GM18873 (cell line): ENCODE data around the gene DEFB131A.
"Not testable (repeated sequence)": the region's sequence is repeated elsewhere in the genome, so short reads cannot be mapped to it uniquely, and the experiment has no call there.

ENCODE experiments used
- ATAC-seq: cut with Tn5 transposase; IDR thresholded peaks from one replicate; pipeline ENCODE4 v1.9.1; 2021; ENCODE audit warnings: mild to moderate bottlenecking, moderate library complexity, moderate number of reproducible peaks; ENCODE audit not compliant: unreplicated experiment, low FRiP score

The DEFB131A gene, protein sequence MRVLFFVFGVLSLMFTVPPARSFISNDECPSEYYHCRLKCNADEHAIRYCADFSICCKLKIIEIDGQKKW

DNA sequence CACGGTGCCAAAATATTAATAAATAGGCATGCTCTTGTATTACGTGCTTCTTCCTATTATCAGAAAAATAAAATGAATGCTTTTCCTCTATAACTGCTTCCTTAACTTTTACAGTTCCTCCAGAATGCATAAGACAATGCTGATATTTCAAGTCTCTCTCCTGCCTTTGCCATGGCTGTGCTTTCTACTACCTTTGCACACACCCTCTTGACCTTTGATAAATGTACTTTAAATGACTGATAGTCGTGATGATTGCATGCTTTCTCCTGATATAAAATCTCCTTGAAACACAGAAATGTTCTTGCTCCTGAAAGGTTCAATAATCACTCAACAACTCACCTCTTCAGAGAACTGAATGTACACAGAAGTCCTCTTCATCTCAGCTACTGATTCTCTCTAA, at the start of gene DEFB131A:
TSS of gene DEFB131A (plus strand) at position 301 of the 400 bp plus-strand sequence. CDS start 120 bp downstream, outside the sequence.
- not testable (repeated sequence) for ATAC-seq

DNA sequence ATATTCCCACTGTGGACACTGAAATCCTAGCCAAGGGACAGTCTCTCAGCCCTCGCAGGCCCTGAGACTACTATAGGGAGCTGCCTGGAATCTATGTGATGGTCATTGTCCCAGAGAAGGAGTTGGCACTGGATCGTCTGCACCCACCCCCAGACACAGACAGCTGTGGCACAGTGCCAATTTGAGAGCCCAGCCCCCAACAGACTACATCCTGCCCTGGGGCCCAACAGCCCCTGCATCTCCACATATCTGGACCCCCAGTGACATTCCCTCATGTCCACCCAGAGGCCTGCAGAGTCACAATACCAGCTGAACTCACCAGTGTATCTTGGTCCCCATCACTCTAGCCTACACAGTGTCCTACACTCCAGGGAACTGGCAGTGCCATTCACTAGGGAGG, 38.4 kb upstream of the DEFB131A start:
- not testable (repeated sequence) for ATAC-seq

DNA sequence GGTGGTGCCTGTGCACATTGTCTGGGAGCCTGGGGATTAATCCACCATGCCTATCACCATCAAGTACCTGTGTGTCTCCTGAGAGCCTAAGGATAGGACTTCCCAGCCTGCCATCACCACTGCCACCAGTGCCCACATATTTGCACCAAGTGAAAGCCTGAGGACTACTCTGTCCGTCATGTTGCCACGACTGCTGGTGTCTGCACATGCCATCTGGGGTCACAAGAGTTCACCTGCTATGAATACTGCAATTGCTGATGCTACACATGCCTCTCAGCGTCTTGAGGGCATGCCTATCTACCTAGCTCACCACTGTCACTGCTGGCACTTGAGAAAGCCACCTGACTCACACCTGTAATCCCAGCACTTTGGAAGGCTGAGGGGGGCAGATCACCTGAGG, 37.7 kb upstream of the DEFB131A start:
- not testable (repeated sequence) for ATAC-seq

DNA sequence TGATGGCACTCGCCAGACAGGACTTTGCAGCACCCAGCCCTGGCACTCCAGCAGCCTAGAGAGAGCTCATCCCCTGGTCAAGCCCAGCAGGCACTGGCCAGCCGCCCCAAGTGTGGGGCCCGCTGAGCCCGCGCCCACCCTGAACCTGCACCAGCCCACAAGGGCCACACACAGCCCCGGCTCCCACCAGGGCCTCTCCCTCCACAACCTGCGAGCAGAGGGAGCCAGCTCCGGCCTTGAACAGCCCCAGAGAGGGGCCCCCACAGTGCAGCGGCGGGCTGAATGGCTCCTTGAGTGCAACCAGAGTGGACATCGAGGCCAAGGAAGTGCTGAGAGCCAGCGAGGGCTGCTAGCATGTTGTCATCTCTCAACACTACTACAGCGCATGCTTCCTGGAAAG, 34.4 kb upstream of the DEFB131A start:
- ATAC-seq = no peak

DNA sequence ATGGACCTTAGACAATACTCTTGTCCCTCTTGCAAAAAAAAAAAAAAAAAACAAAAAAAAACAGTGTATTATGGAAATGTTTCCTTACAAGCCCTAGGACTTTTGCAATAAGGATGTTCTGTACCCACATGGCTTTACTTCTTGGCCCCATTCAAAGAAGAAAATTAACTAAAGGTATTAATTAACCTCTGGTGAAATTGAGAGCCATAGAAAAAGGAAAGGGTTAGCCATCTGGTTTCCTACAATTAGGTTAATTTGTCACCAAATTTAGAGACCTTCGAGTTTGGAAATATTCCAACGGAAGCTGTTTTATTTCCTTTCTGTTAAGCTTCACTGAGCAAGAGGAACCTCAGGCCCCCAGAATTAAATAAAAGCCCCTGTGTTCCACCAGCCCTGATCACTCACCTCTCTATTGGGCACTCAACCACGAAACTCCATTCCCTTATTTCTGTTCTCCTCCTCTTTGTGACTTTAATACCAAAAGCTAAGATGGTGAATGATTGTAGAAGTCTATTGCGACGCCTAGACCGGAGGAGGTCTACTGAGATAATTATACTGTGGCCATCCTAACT, 22.2 kb upstream of the DEFB131A start:
- not testable (repeated sequence) for ATAC-seq

DNA sequence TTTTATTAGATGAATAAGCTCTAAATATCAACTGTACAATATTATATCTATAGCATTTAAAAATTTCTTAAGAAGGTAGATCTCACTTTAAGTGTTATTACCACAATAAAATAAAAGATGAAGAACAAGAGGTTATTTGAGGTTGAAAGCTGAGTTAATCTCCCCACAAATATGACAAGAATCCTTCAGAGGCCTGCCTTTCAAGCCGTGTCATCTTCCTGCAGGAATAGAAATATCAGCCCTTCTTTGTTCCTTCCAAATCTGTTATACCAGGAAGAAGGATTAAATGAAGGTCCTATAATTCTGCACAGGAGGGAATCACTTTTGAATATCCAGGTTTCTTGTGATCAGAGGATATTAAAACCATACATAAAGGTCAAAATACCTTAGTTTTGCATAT, 18.3 kb upstream of the DEFB131A start:
- ATAC-seq = not testable (repeated sequence)

DNA sequence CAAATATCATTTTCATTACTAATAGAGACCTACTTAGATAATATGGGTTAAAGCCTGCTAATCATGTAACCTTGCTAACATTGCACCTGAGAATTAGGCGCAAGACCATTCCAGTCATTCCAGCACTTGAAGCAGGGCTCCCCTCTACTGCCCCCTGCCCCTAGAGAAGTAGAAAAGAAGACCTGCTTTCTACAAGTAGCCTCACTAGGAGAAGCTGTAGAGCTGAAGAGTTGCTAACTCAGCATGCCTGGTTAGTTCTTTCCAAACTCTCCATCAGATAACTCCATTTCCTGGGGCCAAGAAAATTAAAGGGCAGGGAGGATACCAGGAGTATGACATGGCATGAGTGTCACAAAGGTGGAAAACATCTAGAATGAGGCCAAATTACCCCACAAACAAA, 14.2 kb upstream of the DEFB131A start:
- not testable (repeated sequence) for ATAC-seq

DNA sequence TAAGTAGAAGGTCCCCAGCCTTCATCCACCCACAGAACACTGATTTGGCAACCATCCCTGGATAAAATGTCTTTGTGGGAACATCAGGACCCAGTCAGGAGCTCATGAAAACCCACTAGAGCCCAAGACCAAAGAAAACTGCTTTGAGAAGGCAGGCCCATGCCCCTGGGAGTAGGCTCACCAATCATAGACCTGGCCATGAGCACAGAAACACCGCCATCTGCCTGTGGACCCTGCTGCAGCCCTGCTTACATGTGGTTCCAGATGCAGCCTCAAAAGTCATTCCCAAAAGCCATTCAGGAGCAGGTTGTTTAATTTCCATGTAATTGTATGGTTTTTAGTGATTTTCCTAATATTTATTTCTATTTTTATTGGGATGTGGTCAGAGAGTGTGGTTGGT, 10.9 kb upstream of the DEFB131A start:
- ATAC-seq = not testable (repeated sequence)

DNA sequence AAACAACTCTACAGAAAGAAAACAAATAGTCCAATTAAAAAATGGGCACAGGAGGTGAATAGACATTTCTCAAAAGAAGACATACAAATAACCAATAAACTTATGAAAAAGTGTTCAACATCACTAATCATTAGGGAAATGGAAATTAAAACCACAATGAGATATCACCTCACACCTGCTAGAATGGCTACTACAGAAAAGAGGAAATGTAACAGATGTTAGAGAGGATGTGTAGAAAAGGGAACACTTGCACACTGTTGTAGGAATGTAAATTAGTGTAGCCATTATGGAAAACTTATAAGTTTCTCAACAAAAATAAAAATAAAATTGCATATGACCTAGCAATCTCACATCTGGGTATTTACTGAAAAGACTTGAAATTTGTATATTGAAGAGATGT, 7.5 kb upstream of the DEFB131A start:
- not testable (repeated sequence) for ATAC-seq

DNA sequence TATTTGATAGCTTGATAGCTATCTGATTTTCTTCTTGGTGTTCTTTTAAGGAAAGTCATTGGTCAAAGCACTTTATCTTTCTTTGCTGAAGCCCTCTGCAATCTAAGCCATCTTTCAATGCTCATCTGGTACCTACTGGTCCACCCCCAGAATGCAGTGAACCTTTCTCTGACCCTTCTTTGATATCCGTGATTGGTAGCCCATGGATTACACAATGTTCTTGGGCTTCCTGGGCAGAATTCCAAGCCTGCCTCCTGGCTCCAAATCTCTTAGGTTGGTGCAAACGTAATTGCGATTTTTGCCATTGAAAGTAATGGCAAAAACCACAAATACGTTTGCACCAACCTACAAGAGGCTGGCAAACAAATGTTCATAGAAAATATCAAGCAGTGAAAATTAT, 1.9 kb upstream of the DEFB131A start:
- not testable (repeated sequence) for ATAC-seq

DNA sequence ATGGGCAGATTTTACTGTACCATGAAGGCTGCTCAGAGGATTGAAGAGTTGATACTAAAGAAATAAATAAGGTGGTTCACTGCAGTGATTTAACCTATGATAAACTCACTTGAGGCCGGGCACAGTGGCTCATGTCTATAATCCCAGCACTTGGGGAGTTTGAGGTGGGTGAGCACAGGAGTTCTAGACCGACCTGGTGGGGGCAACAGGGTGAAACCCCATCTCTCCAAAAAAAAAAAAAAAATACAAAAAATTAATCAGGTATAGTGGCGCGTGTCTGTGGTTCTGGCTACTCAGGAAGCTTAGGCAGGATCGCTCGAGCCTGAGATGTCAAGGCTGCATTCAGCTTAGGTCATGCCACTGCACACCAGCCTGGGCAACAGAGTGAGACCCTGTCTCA, 467 bp downstream of the DEFB131A start:
- ATAC-seq = not testable (repeated sequence)

DNA sequence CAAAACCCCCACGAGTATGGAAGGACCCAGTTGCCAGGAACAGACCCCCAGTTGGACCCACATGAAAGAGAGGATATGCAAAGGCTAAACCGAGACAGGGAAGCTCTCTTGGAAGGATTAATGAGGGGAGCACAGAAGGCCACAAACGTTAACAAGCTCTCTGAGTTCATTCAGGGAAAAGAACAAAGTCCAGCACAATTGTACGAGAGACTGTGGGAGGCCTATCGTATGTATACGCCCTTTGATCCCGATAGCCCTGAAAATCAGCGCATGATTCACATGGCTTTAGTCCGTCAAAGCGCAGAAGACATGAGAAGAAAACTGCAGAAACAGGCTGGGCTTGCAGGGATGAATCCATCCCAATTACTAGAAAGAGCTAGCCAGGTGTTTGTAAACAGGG, 8.0 kb downstream of the DEFB131A start:
- not testable (repeated sequence) for ATAC-seq

DNA sequence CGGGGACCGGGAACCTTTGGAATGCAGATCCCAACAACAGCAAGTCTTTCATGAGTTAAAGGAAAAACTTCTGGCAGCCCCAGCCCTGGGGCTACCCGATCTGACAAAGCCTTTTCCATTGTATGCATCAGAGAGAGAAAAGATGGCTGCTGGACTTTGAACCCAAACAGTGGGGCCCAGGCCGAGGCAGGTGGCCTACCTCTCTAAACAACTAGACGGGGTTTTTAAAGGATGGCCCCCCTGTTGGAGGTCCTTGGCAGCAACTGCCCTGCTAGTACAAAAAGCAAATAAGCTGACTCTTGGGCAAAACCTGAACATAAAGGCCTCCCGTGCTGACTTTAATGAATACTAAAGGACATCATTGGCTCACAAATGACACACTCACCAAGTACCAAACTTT, 10.1 kb downstream of the DEFB131A start:
- ATAC-seq = not testable (repeated sequence)

DNA sequence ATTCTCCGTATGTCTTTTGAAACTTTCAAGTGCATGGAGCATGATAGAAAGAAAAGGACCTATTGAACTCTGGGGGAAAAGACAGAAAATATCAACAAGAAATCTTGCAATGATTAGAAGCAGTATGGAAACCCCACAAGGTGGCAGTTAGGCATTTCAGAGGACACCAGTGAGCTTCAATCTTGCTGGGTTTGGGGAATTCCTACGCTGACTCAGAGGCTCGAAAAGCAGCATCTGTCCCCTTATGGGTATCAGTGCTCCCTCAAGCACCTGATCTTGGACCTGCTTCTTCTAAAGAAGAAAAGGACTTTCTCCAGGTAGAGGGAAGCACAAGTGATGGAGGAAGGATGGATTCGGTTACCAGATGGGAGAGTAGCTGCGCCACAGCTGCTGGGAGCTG, 10.8 kb downstream of the DEFB131A start:
- not testable (repeated sequence) for ATAC-seq

DNA sequence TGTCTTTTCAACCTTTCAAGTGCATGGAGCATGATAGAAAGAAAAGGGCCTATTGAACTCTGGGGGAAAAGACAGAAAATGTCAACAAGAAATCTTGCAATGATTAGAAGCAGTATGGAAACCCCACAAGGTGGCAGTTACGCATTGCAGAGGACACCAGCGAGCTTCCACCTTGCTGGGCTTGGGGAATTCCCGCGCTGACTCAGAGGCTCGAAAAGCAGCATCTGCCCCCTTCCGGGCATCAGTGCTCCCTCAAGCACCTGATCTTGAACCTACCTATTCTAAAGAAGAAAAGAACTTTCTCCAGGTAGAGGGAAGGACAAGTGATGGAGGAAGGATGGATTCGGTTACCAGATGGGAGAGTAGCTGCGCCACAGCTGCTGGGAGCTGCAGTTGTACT, 35.3 kb downstream of the DEFB131A start:
- not testable (repeated sequence) for ATAC-seq

DNA sequence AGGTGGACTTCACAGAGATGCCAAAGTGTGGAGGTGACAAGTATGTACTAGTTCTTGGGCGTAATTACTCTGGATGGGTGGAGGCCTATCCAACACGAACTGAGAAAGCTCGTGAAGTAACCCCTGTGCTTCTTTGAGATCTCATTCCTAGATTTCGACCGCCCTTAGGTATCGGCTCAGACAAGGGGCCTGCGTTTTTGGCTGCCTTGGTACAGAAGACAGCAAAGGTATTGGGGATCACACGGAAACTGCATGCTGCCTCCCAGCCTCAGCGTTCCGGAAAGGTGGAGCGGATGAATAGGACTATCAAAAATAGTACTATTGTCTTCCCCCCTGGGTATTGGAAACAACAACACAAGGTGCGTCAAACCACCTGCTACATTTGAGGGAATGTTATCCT, 35.9 kb downstream of the DEFB131A start:
- not testable (repeated sequence) for ATAC-seq

DNA sequence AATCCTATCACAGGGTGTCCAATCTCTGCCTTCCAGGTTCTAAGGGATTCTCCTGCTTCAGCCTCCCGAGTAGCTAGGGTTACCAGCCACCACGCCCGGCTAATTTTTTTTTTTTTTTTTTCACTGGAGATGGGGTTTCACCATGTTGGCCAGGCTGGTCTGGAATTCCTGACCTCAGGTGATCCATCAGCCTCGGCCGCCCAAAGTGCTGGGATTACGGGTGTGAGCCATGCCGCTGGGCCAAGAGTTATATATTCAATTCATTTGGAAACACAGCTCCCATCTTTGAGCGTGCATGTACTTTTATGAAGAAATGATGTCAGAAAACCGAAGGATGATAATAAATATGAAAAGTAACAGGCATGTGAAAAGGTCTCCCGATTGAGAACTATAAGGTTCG, 38.7 kb downstream of the DEFB131A start:
- ATAC-seq = not testable (repeated sequence)

DNA sequence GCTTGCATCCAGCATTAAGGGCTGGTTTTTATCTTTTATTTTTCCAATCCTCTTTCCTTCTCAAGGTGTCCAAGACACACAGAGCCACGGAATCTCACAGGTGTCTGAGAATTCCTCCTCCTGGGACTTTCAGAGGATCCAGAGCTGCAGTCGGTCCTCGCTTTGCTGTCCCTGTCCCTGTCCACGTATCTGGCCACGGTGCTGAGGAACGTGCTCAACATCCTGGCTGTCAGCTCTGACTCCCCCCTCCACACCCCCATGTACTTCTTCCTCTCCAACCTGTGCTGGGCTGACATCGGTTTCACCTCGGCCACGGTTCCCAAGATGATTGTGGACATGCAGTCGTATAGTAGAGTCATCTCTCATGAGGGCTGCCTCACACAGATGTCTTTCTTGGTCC, 39.5 kb downstream of the DEFB131A start:
- ATAC-seq = not testable (repeated sequence)

DNA sequence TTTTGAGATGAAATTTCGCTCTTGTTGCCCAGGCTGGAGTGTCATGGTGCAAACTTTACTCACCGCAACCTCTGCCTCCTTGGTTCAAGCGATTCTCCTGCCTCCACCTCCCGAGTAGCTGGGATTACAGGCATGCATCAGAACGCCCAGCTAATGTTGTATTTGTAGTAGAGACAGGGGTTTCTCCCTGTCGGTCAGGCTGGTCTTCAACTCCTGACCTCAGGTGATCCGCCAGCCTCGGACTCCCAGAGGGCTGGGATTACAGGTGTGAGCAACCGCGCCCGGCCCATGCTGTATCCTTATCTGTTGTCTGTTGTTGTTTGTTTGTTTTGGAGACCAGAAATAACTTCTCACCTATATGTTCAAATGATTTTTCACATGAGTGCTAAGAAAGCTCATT, 42.7 kb downstream of the DEFB131A start:
- ATAC-seq = not testable (repeated sequence)

DNA sequence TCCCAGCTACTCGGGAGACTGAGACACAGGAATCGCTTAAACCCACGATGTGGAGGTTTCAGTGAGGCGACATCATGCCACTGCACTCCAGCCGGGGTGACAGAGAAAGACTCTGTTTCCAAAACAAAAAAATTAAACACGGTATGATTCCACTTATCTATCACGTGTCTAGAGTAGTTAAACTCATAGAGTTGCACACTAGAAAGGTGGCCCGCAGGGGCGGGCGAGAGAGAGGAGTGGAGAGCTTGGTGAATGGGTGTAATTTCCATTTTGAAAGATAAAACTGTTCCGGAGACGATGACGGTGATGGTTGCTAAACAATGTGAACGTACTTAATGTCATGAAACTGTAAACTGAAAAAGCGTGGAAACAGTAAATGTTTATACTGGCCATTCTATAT, 44.6 kb downstream of the DEFB131A start:
- ATAC-seq = not testable (repeated sequence)

DNA sequence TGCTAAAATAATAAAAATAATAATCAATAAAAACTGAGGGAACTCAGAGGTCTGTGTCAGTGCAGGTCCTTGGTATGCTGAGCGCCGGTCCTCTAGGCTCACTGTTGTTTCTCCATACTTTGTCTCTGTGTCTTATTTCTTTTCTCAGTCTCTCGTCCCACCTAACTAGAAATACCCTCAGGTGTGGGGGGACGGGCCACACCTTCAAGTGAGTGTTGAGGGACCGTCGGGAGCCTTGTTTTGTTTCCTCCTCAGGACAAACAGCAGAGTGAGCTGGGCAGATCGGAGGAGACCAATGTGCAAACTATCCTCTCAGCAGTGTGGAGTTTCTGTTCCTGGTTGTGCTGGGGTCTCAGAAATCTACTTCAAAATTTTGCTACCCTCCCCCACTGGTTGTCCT, 46.3 kb downstream of the DEFB131A start:
- ATAC-seq = not testable (repeated sequence)

DNA sequence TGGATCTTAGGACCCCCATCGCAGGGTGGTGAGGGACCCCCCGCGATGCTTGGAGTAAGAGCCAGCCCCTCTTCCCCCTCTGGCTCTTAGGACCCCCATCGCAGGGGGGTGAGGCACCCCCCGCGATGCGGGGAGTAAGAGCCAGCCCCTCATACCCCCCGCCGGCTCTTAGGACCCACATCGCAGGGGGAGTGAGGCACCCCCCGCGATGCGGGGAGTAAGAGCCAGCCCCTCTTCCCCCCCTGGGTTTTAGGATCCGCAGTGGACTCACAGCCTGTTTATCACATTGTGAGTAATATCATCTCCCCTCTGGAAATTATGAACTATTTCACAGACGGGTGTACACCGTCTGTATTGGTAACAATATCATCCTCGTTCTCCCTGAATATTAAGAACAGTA, 46.8 kb downstream of the DEFB131A start:
- ATAC-seq = not testable (repeated sequence)
